NCI-H2227 treated with DMSO at 0.1 percent for 48 hours (cell line): ENCODE data around the gene BCKDHA.
A peak's percentile ranks its signal among the peaks of the same experiment; 100 is the strongest.
"Not testable (repeated sequence)": the region's sequence is repeated elsewhere in the genome, so short reads cannot be mapped to it uniquely, and the experiment has no call there.

Source experiments
- DNase-seq: peaks from one replicate; lab custom pipeline; 2025; lab: John Stamatoyannopoulos, UW

BCKDHA gene

DNA sequence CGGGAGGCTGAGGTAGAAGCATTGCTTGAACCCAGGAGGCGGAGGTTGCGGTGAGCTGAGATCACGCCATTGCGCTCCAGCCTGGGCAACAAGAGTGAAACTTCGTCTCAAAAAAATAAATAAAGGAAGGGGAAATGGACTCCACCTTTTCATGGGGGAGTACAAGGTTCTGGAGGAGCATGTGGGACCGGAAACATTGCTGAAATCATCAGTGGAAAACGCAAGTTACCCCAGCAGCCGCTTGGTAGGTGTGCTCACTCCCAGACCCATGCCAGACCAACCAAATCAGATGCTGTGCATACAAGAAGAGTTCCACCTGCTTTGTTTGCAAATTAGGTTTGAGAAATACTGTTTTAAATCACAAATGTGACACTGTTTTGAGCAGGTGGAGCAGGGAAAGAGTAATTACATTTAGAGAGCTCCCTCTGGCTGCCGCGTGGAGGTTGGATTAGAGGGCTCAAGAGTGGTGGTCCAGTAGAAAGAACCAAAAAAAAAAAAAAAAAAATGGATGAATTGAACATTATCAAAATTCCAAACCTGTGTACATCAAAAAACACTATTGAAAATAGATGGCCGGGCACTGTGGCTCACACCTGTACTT lies 50.2 kb downstream of the BCKDHA start:
- DNase-seq: no peak

DNA sequence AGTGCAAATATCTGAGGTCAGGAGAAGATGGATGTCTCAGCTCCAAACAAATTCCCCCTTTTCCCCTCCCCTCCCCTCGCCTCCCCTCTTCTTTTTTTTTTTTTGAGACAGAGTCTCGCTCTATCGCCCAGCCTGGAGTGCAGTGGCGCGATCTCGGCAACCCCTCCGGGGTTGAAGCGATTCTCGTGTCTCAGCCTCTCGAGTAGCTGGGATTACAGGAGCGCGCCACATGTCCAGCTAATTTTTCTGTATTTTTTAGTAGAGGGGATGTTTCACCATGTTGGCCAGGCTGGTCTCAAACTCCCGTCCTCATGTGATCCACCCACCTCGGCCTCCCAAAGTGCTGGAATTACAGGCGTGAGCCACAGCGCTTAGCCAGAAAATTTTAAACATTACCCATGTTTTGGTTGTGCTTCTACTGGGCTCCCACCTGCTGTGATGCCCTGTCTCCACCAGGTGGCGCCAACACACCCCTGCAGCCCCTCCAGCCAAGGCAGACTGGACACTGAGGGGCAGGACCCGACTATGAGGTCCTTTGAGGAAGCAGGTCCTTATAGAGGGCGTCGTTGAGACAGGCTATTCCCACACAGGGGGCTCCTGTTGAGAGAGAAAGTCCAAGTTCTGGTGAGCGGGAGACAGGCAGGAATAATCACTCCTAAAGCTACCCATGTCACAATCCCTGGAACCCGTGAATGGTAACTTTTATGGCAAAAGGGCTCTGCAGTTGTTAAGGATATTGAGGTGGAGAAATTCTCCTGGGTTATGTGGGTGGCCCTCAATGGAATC lies 51.7 kb downstream of the BCKDHA start:
- DNase-seq: peak; percentile 86

DNA sequence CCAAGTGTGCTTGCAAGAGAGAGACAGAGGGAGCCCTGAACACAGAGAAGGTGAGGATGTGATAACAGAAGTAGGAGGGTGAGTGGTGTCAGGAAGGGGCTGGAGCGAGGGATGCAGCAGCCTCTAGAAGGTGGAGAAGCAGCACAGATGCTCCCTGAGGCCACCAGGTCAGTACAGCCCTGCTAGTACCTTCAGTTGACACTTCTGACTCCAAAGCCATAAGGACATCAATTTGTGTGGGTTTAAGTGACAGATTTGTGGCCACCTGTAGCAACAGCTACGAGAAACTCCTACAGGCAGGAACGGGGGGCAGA lies 52.2 kb downstream of the BCKDHA start:
- no peak for DNase-seq

DNA sequence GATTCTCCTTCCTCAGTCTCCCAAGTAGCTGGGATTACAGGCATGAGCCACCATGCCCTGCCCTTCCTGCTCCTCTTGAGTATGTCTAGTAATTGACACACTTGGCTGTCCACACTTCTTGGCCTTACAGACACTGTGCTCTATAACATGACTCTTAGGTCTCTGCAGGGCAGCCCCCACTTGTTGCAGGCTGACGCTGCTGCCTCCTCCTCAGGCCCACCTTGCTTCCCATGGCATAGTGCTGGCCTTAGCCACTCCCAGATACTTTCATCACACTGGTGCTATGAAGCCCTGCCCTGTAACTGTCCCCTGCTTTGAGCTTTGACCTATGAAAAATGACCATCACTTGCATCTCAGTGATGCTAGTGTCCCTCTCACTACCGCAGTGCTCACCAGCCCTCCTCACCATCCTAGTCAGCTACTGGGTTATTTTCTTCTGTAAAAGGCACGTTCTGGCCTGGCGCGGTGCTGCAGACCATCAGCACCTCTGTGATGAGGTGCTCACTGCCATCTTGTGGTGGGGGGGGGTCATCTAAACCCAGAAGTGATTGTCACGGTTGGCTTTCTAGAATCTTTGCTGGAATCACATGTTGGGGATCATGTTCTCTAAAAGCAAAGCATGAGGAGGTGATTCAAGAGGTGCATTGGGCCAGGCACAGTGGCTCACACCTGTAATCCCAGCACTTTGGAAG lies 55.1 kb downstream of the BCKDHA start:
- DNase-seq: no peak

DNA sequence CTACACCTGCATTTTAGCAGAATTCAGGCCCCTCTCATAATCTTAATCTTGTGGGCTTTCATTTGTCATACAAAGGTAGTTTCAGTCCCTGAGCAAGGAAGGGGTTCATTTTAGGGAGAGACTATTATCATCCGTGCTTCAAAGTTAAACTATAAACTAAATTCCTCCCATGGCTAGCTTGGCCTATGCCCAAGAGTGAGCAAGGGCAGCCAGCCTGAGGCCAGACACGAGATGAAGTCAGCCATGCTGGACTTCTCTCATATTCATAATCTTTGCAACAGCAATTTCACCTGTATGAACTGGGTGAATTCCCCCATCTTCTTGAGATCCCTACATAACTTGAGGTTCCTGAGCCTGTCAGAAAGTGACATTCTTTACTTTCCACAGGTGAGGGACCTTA lies 58.3 kb downstream of the BCKDHA start:
- no peak for DNase-seq

DNA sequence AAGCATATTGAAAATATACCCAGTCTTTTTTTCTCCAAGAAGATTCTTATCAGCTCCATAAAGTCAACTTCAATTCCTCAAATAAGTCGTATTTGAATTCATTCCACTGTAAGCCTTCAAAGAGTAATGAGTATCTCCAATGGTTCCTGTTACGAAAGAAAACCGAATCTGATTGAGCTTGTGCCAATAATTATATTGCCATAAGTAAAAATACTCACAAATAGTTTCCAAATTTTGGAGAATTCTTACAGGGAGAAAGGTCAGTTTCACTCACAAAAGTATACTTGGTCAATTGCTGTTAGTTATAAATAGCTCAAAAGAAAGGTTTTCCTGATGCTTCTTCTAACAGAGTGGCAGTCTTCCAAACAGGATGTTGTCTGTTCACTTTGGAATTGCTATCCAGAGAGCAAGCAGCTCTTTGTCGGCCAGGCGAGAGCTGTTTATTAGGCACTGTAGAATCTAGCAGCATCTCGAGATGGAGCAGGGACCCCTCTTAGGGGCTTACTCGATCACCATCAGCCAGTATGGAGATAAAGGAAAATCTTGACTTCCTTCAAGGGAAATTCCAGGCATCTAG lies 58.8 kb downstream of the BCKDHA start:
- no peak for DNase-seq

DNA sequence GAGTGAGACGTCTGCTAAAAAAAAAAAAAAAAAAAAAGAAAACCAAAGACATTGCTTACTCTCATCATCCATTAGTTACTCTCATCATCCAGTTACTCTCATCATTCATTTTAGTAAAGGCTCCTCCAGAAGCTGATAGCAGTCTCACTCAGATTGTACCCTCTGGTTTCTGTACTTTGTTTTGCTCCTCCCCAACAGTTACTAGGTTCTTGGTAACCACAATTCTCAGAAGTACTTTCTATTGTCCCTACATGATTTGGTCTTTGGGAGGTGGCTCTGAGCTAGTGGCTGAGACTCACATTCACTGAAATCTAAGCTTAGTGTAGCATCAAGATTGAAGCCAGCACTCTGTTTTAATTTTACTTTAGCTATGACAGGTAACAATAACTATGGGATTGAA lies 59.6 kb downstream of the BCKDHA start:
- no peak for DNase-seq

DNA sequence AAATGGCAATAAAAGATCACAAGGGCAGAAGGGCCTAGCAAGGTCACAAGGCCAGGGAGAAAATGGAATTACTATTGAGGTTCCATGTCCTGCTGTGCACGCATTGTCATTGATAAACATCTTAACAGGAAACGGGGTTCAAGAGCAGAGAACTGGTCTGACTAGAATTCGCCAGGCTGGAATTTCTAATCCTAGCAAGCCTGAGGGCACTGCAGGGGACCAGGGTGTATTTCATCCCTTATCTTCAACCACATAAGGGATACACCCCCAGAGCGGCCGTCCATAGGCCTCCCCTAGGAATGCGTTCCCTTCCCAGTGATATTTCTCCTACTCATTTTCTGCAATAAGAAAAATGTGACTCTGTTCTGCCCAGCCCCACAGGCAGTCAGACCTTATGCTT lies 64.9 kb downstream of the BCKDHA start:
- no peak for DNase-seq

DNA sequence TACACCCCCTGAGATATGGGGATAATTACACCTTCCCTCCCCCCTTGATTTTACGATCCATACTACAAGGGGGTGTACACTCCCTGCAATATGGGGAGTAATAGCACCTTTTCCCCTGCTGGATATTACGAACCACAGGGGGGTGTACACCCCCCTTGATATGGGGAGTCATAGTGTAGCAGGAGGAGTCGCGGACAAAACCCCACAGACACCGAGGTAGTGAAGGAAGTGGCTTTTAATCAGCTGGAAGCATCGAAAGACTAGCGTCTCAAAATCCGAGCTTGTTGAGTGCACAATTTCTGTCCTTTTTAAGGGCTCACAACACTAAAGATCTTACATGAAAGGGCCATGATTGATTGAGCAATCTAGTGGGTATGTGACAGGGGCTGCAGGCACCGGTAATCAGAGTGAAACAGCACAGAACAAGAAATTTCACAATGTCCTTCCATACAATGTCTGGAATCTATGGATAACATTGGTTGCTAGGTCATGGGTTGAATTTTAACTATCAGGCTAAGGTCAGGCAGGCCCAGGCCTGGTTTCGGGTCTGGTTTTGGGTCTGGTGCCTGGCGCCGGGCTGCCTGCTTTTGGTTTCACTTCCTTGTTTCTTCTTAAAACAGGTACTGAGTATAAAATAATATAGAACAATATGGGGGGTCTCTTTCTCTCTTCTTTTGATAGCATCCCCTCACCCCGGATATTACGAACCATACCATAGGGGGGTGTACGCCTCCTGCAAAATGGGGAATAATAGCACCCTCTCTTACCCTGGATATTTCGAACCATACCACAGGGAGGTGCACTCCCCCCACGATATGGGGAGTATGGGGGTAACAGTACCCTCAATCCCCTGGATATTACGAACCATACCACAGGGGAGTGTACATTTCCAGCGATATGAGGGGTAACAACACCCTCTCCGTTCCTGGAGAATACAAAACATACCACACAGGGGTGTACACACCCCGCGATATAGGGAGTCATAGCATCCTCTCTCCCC lies 65.9 kb downstream of the BCKDHA start:
- DNase-seq: not testable (repeated sequence)
